ENCODE data around the gene ITGAX. TPM values are rescaled to one million over a fixed set of nuclear protein-coding genes. Genes with fewer than 3 reads are reported as not detected.

The ITGAX gene
- total RNA-seq, 2 experiments from 2014 or later, result 2.9 to 3.1 TPM

DNA sequence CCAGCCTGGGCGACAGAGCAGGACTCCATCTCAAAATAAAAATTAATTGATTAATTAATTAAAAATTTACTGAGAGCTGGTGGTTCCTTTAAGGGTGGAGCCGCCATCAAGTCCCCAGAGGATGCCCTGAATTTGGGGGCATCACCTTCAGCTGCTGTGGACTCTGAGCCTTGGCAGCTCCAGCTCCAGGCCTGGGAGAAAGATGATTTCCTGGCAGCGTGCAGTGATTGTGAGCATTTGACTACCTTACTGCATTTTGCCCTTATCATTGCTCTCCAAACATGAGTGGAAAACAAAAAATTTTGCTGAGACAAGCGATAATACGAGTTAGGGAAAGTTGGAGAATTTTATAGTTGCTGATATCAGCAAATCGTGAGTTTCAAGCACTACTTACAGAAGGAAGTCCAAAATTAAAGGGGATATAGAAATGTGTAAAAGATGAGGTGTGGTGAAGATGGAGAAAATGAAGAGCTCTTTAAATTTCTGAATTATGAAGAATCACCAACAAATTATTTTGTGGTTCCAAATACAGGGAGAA is 35.6 kb downstream of the ITGAX start:
- ChIA-PET POLR2A (no interaction called here), CTCF (no interaction called here)
- Mint-ChIP-seq H3K9me3 (no peaks in the 10 kb centered on the region), H3K36me3 (ENCODE audit: low read depth) (no peaks in the 10 kb centered on the region), H3K4me3 (no peak overlapping the region), H3K27ac (no peak overlapping the region), H3K27me3 (peaks cover 28% of the 10 kb centered on the region), H3K4me1 (peaks cover 3% of the 10 kb centered on the region)
- DNase-seq, result no peak

DNA sequence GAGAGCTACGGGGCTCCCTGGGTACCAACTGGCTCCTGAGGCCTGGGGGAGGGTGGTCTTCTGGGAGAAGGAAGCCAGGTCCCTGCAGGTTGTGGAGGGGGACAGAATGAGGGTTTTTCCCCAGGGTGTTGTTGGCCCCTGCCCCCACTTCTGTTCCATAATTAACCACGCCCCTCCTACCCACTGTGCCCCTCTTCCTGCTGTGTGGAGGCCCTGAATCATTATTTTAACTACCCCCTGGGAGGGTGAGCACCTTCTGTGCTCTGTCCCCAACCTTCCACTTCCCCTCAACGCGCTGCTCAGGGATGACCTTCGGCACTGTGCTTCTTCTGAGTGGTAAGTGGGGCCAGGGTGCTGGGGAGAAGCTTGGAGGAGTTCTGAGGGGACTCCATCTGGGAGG is 38.1 kb downstream of the ITGAX start, which contains the start of gene ITGAD:
Gene ITGAD, plus strand, starts transcription at position 280 of the 400 bp plus-strand sequence. Its CDS starts 26 bp downstream, at position 306.
- Mint-ChIP-seq H3K27me3 (peaks cover 15% of the 10 kb centered on the region), H3K4me3 (no peak within 1 kb of the TSS), H3K36me3 (ENCODE audit: low read depth) (no peaks in the 10 kb centered on the region), H3K4me1 (no peaks in the 10 kb centered on the region), H3K9me3 (no peaks in the 10 kb centered on the region), H3K27ac (no peak within 1 kb of the TSS)
- ChIA-PET CTCF (interaction anchor here (1.0 to 1.5 kb wide), 2 partner anchors 22 to 50 kb away, joined by 3 to 4 read pairs; partner anchors contain the start of gene ZNF843), POLR2A (no interaction called here)
- DNase-seq, result no peak

- Mint-ChIP-seq H3K4me3 (no peak overlapping the region), H3K4me1 (peaks cover 15% of the 10 kb centered on the region), H3K9me3 (peaks cover 12% of the 10 kb centered on the region), H3K27ac (no peak overlapping the region), H3K36me3 (ENCODE audit: low read depth) (peaks cover 13% of the 10 kb centered on the region), H3K27me3 (peaks cover 2% of the 10 kb centered on the region)
- DNase-seq, result no peak
- CTCF ChIA-PET, result interaction anchor here (0.6 to 1.2 kb wide), 7 partner anchors 11 to 180 kb away, joined by 3 to 4 read pairs (median 3); no protein-coding TSS in a partner anchor
- POLR2A ChIA-PET, result no interaction called here
Observed at GRCh38 chr16:31395647-31396046, 40.7 kb downstream of the ITGAX start.

DNA sequence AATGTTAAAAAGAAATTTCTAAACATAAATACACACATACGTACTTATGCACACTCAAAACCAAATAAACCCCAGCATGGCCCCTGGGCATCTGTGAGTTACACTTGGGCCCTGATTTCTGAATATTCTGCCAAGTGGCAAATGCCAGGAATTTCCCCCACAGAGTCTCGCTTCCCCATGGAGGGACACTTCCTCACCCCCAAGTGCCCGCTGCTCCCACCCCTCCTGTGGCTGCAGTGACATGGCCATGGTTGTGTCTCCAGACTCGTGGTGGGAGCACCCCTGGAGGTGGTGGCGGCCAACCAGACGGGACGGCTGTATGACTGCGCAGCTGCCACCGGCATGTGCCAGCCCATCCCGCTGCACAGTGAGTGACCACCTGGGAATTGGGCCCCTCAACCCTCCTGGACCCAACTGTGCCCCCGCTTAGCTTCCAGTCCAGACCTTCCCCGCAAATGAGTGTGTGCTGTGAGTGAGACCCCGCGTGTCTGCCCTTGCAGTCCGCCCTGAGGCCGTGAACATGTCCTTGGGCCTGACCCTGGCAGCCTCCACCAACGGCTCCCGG is 42.2 kb downstream of the ITGAX start:
- CTCF ChIA-PET, result no interaction called here
- Mint-ChIP-seq H3K27ac (no peak overlapping the region), H3K27me3 (no peaks in the 10 kb centered on the region), H3K9me3 (peaks cover 12% of the 10 kb centered on the region), H3K4me3 (no peak overlapping the region), H3K36me3 (ENCODE audit: low read depth) (peaks cover 13% of the 10 kb centered on the region), H3K4me1 (peaks cover 15% of the 10 kb centered on the region)
- no peak for DNase-seq
- POLR2A ChIA-PET, result no interaction called here

- CTCF ChIA-PET, result no interaction called here
- Mint-ChIP-seq H3K4me1 (peaks cover 16% of the 10 kb centered on the region), H3K27ac (no peak overlapping the region)
Observed at GRCh38 chr16:31397701-31398100, 42.7 kb downstream of the ITGAX start.

GRCh38 chr16:31400191-31400590 is 45.2 kb downstream of the ITGAX start:
- no peaks in the 10 kb centered on the region for H3K27me3 Mint-ChIP-seq
- CTCF ChIA-PET, result interaction anchor here (0.9 to 1.5 kb wide), 2 partner anchors 32 to 145 kb away, joined by 3 read pairs; no protein-coding TSS in a partner anchor
- POLR2A ChIA-PET, result no interaction called here
- peaks cover 13% of the 10 kb centered on the region for H3K36me3 Mint-ChIP-seq (ENCODE audit: low read depth)
- H3K9me3 Mint-ChIP-seq, result peaks cover 12% of the 10 kb centered on the region
- no peak overlapping the region for H3K27ac Mint-ChIP-seq
- peaks cover 18% of the 10 kb centered on the region for H3K4me1 Mint-ChIP-seq
- H3K4me3 Mint-ChIP-seq, result no peak overlapping the region
- peak; percentile 12 for DNase-seq

More at GRCh38 chr16:31397701-31398100, 42.7 kb downstream of the ITGAX start:
- H3K36me3 Mint-ChIP-seq (ENCODE audit: low read depth), result peaks cover 13% of the 10 kb centered on the region
- no peak overlapping the region for H3K4me3 Mint-ChIP-seq
- H3K27me3 Mint-ChIP-seq, result no peaks in the 10 kb centered on the region
- no peak for DNase-seq
- peaks cover 12% of the 10 kb centered on the region for H3K9me3 Mint-ChIP-seq
- POLR2A ChIA-PET, result no interaction called here

DNA sequence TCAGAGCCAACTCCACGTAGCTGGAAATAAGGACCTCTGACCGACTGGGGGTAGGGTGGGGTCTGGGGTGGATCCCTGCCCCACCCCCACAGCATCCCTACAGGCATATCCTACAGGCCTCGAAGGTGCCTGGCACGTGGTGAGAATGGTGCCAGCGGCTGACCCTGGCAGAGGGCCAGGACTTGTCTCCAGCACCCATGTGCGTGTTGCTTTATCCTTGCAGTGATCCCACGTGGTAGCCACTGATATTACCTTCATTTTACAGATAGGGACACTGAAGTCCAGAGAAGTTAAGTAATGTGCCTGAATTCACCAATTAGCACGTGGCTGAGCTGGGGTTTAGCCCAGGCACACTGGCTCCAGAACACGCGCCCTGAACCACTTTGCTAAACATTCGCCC is 46.5 kb downstream of the ITGAX start:
- peaks cover 13% of the 10 kb centered on the region for H3K36me3 Mint-ChIP-seq (ENCODE audit: low read depth)
- no peaks in the 10 kb centered on the region for H3K27me3 Mint-ChIP-seq
- H3K9me3 Mint-ChIP-seq, result peaks cover 12% of the 10 kb centered on the region
- no peak overlapping the region for H3K27ac Mint-ChIP-seq
- DNase-seq, result no peak
- H3K4me3 Mint-ChIP-seq, result no peak overlapping the region
- ChIA-PET CTCF (interaction anchor here (1.7 kb wide), 1 partner anchor 9 kb away, joined by 4 read pairs; no protein-coding TSS in a partner anchor), POLR2A (no interaction called here)
- peaks cover 18% of the 10 kb centered on the region for H3K4me1 Mint-ChIP-seq

- DNase-seq, result no peak
- ChIA-PET CTCF (interaction anchor here (0.9 to 2.6 kb wide), 3 partner anchors 8 to 260 kb away, joined by 3 to 7 read pairs (median 4); no protein-coding TSS in a partner anchor), POLR2A (no interaction called here)
- Mint-ChIP-seq H3K4me1 (peaks cover 18% of the 10 kb centered on the region), H3K27ac (no peak overlapping the region), H3K36me3 (ENCODE audit: low read depth) (peaks cover 13% of the 10 kb centered on the region), H3K9me3 (peaks cover 12% of the 10 kb centered on the region), H3K27me3 (no peaks in the 10 kb centered on the region), H3K4me3 (no peak overlapping the region)
Observed at GRCh38 chr16:31402687-31403086, 47.7 kb downstream of the ITGAX start.

GRCh38 chr16:31403590-31404352 is 48.8 kb downstream of the ITGAX start:
- Mint-ChIP-seq H3K36me3 (ENCODE audit: low read depth) (peaks cover 10% of the 10 kb centered on the region), H3K4me1 (peaks cover 18% of the 10 kb centered on the region), H3K27me3 (peaks cover 5% of the 10 kb centered on the region), H3K4me3 (no peak overlapping the region), H3K27ac (no peak overlapping the region), H3K9me3 (peaks cover 12% of the 10 kb centered on the region)
- POLR2A ChIA-PET, result no interaction called here
- CTCF ChIA-PET, result interaction anchor here (0.6 to 2.6 kb wide), 5 partner anchors 18 to 490 kb away, joined by 3 to 7 read pairs (median 3); no protein-coding TSS in a partner anchor
- DNase-seq, result no peak

DNA sequence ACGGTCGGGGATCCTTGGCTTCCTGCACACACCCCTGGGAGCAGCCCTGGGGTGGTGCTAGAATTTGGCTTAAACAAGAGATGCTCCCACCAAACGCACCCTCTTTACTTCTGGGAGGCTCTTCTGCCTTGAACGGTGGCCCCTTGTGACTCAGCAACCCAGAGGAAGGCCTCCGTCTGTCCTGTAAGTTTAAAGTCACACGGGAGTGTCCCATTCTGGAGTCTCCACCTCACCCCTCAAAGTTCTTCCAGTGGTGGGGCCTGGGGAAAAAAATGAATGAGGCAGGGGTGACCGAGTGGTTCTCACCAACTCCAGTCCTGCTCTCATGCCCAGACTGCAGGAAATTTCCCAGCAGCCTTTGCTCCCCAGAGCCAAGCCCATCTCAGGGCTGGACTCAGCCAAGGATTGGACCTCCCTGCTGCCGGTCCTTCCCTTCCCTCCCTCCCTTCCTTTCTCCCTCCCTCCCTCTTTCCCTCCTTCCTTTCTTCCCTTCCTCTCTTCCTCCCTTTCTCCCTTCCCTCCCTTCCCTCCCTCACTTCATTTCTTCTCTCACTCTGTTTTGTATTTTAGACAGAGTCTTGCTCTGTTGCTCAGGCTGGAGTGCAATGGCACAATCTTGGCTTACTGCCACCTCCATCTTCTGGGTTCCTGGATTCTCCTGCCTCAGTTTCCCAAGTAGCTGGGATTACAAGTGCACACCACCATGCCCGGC is 49.5 kb downstream of the ITGAX start:
- POLR2A ChIA-PET, result no interaction called here
- peaks cover 5% of the 10 kb centered on the region for H3K27me3 Mint-ChIP-seq

GRCh38 chr16:31407406-31407805 is 52.4 kb downstream of the ITGAX start:
- Mint-ChIP-seq H3K9me3 (no peaks in the 10 kb centered on the region), H3K4me3 (no peak overlapping the region), H3K27ac (no peak overlapping the region), H3K4me1 (peaks cover 3% of the 10 kb centered on the region), H3K36me3 (ENCODE audit: low read depth) (no peaks in the 10 kb centered on the region), H3K27me3 (peaks cover 5% of the 10 kb centered on the region)
- ChIA-PET POLR2A (interaction anchor here (0.6 kb wide), 1 partner anchor 266 kb away, joined by 7 read pairs; no protein-coding TSS in a partner anchor), CTCF (interaction anchor here (0.6 to 1.1 kb wide), 3 partner anchors 35 to 193 kb away, joined by 3 to 4 read pairs (median 3); partner anchors contain the start of gene PYDC1)
- DNase-seq, result no peak

More for the DNA sequence above, 49.5 kb downstream of the ITGAX start:
- H3K9me3 Mint-ChIP-seq, result peaks cover 6% of the 10 kb centered on the region
- H3K36me3 Mint-ChIP-seq (ENCODE audit: low read depth), result peaks cover 4% of the 10 kb centered on the region
- H3K4me3 Mint-ChIP-seq, result no peak overlapping the region
- CTCF ChIA-PET, result interaction anchor here (0.6 to 2.6 kb wide), 5 partner anchors 17 to 490 kb away, joined by 3 to 7 read pairs (median 3); partner anchors contain the start of gene COX6A2
- no peak overlapping the region for H3K27ac Mint-ChIP-seq
- no peak for DNase-seq
- peaks cover 12% of the 10 kb centered on the region for H3K4me1 Mint-ChIP-seq

DNA sequence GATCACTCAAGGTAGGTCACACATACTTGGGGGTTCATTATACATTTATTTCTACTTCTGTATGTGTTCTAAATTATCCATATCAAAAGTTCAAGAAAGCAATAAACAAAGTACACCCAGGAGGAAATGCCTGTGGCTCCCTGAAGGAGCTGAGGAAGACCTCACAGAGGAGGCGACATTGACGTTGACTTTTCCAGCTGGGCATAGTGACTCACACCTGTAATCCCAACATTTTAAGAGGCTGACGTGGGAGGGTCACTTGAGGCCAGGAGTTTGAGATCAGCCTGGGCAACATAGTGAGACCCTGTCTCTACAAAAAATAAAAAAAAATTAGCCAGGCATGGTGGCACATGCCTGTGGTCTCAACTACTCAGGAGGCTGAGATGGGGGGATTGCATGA is 54.5 kb downstream of the ITGAX start:
- Mint-ChIP-seq H3K27ac (no peak overlapping the region), H3K4me1 (peaks cover 1% of the 10 kb centered on the region), H3K9me3 (no peaks in the 10 kb centered on the region), H3K4me3 (no peak overlapping the region), H3K36me3 (ENCODE audit: low read depth) (no peaks in the 10 kb centered on the region), H3K27me3 (peaks cover 7% of the 10 kb centered on the region)
- POLR2A ChIA-PET, result no interaction called here
- CTCF ChIA-PET, result no interaction called here
- DNase-seq, result no peak
